Measurements from ENCODE around the gene SLC9A8. TPM values are rescaled to one million over a fixed set of nuclear protein-coding genes. Genes with fewer than 3 reads are reported as not detected.

SLC9A8 gene
- total RNA-seq, 1 experiment from 2014 or later = 6.7 TPM

GRCh38 chr20:49929142-49929494 is 116.5 kb downstream of the SLC9A8 start (continued):
- TF ChIP-seq JUND (IDR thresholded peaks at IDR 0.05) = no peak

GRCh38 chr20:49935746-49936152 is 123.1 kb downstream of the SLC9A8 start:
- peak overlapping the region; percentile 38 to 96 for H3K4me3 ChIP-seq (replicated peaks in 1 of 2; ENCODE audit: low read depth in 1 of 2, low read length in 2 of 2)
- no peak overlapping the region for H3K27ac ChIP-seq (ENCODE audit: low read depth, low read length)
- BruUV-seq (replicated peaks) = no TSS peak
- H3K9ac ChIP-seq (ENCODE audit: low read length) = peak overlapping the region; percentile 41
- H3K79me2 ChIP-seq (ENCODE audit: insufficient read depth, low read length) = peaks cover 44% of the 10 kb centered on the region
- DNase-seq (ENCODE audit: low read depth, low spot score) (no peak), ATAC-seq (peak; percentile 28)
- POLR2A ChIA-PET = interaction anchor here (0.7 to 1.3 kb wide), 3 partner anchors 20 to 592 kb away, joined by 3 read pairs; no protein-coding TSS in a partner anchor
- RAD21 ChIA-PET (ENCODE audit: low non-redundant PET in 1 of 2, low total read pairs in 2 of 2, uncharacterized antibody in 2 of 2, unreplicated experiment in 2 of 2) = no interaction called here
- CTCF ChIA-PET = interaction anchor here (0.8 to 3.0 kb wide), 6 partner anchors 29 to 327 kb away, joined by 3 to 10 read pairs (median 4); no protein-coding TSS in a partner anchor
- peak overlapping the region; percentile 98 for H2AFZ ChIP-seq (ENCODE audit: low read depth, low read length, poor library complexity, severe bottlenecking)
- H3K4me2 ChIP-seq (ENCODE audit: low read length) = peak overlapping the region; percentile 75
- intact Hi-C loops (cut with micrococcal nuclease) = loop anchor here (1.0 kb wide), 1 partner anchor 7 kb away; no protein-coding TSS in a partner anchor
- H3K9me2 ChIP-seq (ENCODE audit: insufficient read depth) = no peaks in the 10 kb centered on the region
- H3K36me3 ChIP-seq (ENCODE audit: control insufficient read depth in 1 of 2, insufficient read depth in 2 of 2, low read length in 2 of 2) = peaks cover 0 to 6% of the 10 kb centered on the region in 2 experiments; a peak in 1 of 4 replicates
- no peaks in the 10 kb centered on the region for H4K20me1 ChIP-seq (ENCODE audit: insufficient read depth)
- peaks cover 18 to 27% of the 10 kb centered on the region in 2 experiments for H3K4me1 ChIP-seq (ENCODE audit: control insufficient read depth in 1 of 2, insufficient read depth in 2 of 2, low read length in 2 of 2)
- no peak for TF ChIP-seq POLR2AphosphoS5 (IDR thresholded peaks at IDR 0.05; ENCODE audit: low read depth, low read length)
- no peak for TF ChIP-seq SP1 (IDR thresholded peaks at IDR 0.05; ENCODE audit: low read depth)
- TF ChIP-seq CTCF (IDR thresholded peaks at IDR 0.05 in 2 of 3, conservative IDR thresholded peaks at IDR 0.05 in 1 of 3; ENCODE audit: borderline replicate concordance in 1 of 3, insufficient read depth in 1 of 3, low read depth in 2 of 3, low read length in 2 of 3) = no peak
- TF ChIP-seq POLR2A (IDR thresholded peaks at IDR 0.05; ENCODE audit: borderline replicate concordance, extremely low read depth, insufficient read depth, insufficient read length) = no peak
- TF ChIP-seq TCF7L2 (IDR thresholded peaks at IDR 0.05; ENCODE audit: borderline replicate concordance, extremely low read depth, insufficient read depth, insufficient read length) = no peak
- no peak for TF ChIP-seq JUND (IDR thresholded peaks at IDR 0.05)
- no peak for TF ChIP-seq RAD21 (IDR thresholded peaks at IDR 0.05; ENCODE audit: low read depth)
- TF ChIP-seq ZBTB33 (IDR thresholded peaks at IDR 0.05; ENCODE audit: extremely low read depth, insufficient replicate concordance, low read length) = no peak
- no peak for TF ChIP-seq MAX (IDR thresholded peaks at IDR 0.05)
- TF ChIP-seq ZFX (IDR thresholded peaks at IDR 0.05) = no peak
- no peak for TF ChIP-seq FOSL1 (IDR thresholded peaks at IDR 0.05; ENCODE audit: low read depth)
- H3K9me3 ChIP-seq (ENCODE audit: control insufficient read depth in 1 of 2, insufficient read depth in 1 of 2, low read depth in 1 of 2, low read length in 2 of 2) = no peaks in the 10 kb centered on the region
- H3K27me3 ChIP-seq (ENCODE audit: insufficient read depth, low read length) = no peaks in the 10 kb centered on the region
